MM.1S (cell line): ENCODE data around the gene EVA1A.

Experiments
- EZH2 ChIP-seq: fragments of 300-600 bp; sonication (generic); optimal IDR thresholded peaks from 2 replicates; pipeline ENCODE3; 2017; ENCODE audit warnings: low read depth, mild to moderate bottlenecking, antibody characterized with exemption, low read length, mixed read lengths
- EZH2phosphoT487 ChIP-seq: fragments of 300-600 bp; sonication (generic); IDR thresholded peaks from 2 replicates; pipeline ENCODE4 v1.6.1; 2018; ENCODE audit warnings: antibody characterized with exemption, low read length
- TF ChIP-seq, protein P1 (sequence below): fragments of 300-600 bp; sonication (generic); IDR thresholded peaks from 2 replicates; pipeline ENCODE4 v1.5.1; 2016; ENCODE audit warnings: antibody characterized with exemption, low read length, mixed read lengths

DNA sequence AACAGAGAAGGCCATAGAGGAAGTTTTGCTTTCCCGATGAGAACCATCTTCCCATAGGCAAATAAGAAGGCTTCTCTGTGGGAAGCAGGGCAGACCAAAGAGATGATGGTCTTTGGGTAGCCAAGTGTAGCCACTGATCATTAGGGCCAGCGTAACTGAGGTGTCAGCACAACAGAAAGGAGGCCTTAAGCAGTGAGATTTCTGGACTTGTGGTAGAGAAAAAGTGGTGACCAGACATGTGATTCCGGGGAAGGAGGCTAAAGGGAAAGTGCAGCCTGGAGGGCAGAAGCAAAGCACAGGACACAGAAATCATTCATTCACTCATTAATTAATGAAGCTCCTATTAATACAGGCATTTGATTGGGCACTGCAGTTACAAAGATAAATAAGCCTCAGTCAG, 15.4 kb downstream of the EVA1A start:
- TF ChIP-seq, protein P1, sequence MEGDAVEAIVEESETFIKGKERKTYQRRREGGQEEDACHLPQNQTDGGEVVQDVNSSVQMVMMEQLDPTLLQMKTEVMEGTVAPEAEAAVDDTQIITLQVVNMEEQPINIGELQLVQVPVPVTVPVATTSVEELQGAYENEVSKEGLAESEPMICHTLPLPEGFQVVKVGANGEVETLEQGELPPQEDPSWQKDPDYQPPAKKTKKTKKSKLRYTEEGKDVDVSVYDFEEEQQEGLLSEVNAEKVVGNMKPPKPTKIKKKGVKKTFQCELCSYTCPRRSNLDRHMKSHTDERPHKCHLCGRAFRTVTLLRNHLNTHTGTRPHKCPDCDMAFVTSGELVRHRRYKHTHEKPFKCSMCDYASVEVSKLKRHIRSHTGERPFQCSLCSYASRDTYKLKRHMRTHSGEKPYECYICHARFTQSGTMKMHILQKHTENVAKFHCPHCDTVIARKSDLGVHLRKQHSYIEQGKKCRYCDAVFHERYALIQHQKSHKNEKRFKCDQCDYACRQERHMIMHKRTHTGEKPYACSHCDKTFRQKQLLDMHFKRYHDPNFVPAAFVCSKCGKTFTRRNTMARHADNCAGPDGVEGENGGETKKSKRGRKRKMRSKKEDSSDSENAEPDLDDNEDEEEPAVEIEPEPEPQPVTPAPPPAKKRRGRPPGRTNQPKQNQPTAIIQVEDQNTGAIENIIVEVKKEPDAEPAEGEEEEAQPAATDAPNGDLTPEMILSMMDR = no peak
- TF ChIP-seq EZH2phosphoT487 = no peak
- TF ChIP-seq EZH2 = no peak
